HG03565 (cell line): ENCODE data around the gene TPTE.
"Not testable (repeated sequence)": the region's sequence is repeated elsewhere in the genome, so short reads cannot be mapped to it uniquely, and the experiment has no call there.

Source experiments
- ATAC-seq: cut with Tn5 transposase; IDR thresholded peaks from one replicate; pipeline ENCODE4 v1.9.1; 2021; ENCODE audit warnings: mild to moderate bottlenecking, moderate library complexity; ENCODE audit not compliant: unreplicated experiment

The TPTE gene

DNA sequence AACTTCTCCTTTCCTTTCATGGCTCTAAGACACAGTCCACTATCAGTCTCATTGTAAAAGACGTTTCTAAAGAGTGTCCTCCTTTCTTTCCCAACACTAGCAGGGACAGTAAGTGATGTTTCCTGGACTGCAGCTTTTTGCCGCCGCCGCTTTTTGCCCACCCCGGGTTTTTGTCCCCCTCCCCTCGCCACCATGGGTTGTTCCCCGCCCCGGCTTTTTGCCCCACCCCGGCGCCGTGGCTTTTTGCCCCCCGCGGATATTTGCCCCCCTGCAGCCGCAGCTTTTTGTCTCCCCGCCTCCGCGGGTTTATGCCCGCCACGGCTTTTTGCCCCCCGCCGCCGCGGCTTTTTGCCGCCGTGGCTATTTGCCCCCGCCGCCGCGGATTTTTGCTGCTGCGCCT lies 95.2 kb downstream of the TPTE start:
- ATAC-seq = no peak

DNA sequence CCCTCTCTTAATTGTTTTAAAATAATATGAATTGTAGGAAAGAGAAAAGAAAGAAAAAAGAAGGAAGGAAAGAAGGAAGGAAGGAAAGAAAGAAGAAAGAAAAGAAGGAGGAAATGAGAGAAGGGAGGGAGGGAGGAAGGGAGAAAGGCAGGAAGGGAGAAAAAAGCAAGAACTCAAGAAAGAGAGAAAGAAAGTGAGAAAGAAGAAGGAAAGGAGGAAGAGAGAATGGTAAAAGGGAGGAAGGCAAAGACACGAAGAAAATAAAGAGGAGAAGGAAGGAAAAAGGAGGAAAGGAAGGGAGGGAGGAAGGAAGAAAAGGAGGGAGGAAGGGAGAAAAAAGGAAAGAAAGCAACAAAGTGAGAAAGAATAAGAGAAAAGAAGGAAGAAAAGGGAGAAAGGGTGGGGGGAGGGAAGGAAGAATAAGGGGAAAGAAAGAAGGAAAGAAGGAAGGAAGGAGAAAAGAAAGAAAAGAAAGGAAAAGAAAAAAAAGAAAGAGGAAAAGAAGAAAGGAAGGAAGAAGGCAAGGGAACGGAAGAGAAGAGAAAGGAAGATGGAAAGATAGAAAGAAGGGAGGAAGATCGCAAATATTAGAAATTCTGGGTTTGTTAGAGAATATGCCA lies 95.9 kb downstream of the TPTE start:
- not testable (repeated sequence) for ATAC-seq

DNA sequence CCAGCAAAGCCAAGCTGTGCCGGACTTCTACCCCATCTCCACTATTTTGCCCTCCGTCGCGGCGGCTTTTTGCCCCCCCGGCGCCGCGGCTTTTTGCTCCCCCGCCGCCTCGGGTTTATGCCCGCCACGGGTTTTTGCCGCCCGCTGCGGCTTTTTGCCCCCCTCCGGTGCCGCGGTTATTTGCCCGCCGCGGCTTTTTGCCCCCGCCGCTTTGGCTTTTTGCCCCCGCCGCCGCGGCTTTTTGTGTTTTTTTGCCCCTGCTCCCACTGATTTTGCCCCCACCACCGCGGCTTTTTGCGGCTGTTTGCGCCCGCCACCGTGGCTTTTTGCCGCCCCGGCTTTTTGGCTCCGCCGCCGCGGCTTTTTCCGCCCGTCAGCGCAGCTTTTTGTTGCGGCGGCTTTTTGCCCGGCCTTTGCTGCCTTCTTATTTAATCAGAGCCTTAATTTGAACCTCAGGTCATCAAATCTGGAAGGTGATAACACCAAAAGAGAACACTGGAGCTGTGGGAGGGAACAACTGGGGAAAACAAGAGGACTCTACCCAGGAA lies 106.0 kb downstream of the TPTE start:
- ATAC-seq = no peak

DNA sequence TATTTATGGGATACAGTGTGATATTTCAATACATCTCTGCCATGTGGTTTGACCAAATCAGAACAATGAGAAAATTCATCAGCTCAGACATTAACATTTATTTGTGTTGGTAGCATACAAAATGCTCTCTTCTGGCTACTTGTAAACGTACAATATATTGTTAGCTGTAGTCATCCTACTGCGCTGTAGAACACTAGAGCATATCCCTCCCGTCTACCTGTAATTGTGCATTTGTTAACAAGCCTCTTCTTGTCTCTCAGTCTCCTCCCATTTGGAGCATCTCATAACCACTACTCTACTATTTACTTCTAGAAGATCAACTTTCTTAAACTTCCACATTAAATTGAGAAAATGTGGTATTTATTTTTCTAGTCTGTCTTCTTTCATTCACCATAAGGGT lies 107.9 kb downstream of the TPTE start:
- not testable (repeated sequence) for ATAC-seq

DNA sequence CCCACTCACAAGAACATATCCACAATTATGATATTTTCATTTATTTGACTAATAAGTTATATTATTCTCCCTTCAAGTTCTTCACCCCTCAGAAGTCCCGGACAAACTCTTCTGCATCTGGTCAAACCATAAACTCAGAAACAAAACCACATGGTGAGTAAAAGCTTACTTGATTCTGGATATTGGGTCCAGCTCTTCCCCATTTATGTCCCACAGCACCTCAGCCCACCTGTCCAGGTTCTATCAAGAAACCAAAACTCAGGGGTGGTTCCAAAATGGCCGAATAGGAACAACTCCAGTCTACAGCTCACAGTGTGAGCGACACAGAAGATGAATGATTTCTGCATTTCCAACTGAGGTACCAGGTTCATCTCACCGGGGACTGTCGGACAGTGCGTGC lies 109.4 kb downstream of the TPTE start:
- ATAC-seq = not testable (repeated sequence)

DNA sequence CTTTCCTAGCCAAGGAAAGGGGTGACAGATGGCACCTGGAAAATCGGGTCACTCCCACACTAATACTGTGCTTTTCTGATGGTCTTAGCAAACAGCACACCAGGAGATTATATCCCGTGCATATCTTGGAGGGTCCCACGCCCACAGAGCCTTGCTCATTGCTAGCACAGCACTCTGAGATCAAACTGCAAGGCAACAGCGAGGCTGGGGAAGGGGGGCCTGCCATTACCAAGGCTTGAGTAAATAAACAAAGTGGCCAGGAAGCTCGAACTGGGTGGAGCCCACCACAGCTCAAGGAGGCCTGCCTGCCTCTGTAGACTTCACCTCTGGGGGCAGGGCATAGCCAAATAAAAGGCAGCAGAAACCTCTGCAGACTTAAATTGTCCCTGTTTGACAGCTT lies 109.9 kb downstream of the TPTE start:
- not testable (repeated sequence) for ATAC-seq

DNA sequence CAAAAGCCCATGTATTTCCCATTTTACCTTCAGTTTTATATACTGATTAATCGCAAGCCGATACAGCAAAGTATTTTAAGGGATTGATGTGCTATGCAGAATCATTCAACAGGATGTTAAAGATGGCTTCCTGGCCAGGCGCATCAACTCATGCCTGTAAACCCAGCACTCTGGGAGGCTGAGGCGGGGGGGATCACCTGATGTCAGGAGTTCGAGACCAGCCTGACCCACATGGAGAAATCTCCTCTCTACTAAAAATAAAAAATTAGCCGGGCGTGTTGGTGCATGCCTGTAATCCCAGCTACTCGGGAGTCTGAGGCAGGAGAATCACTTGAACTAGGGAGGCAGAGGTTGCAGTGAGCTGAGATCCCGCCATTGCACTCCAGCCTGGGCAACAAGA lies 116.8 kb downstream of the TPTE start:
- ATAC-seq = not testable (repeated sequence)

DNA sequence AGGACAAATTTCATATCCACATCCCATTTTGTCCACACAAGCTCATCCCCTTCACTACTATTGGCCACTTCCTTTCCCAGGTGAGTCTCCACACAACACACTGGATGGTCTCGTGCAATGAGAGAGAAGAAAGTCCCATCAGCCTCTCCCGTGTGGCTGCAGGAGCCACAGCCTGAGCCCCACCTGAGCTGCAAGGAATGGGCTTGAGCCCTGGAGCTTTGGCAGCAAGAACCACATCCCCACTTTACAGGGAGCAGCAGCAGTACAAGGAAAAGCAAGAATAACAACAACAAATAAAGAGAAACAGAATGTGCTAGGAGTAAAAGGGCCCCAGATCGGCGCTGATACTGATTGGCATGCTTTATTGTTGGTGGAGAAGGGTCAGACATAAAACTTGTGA lies 117.7 kb downstream of the TPTE start:
- no peak for ATAC-seq

DNA sequence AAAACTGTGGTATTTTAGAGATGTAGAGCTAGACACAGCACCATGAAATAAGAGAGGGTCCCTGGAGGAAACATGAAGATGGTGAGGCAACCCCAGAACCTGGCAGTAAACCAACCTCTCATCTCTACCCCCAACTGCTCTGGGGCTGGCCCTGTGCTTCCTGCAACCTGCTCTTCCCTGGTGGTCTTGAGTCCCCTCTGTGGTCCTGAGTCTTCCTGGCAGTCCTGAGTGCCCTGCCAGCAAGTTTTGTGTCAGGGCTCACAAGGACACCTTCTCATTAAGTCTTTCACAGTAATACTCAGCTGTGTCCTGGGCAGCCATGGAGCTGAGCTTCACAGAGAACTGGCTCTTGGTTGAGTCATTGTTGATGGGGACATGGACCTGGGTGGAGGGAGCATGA lies 118.4 kb downstream of the TPTE start:
- not testable (repeated sequence) for ATAC-seq

DNA sequence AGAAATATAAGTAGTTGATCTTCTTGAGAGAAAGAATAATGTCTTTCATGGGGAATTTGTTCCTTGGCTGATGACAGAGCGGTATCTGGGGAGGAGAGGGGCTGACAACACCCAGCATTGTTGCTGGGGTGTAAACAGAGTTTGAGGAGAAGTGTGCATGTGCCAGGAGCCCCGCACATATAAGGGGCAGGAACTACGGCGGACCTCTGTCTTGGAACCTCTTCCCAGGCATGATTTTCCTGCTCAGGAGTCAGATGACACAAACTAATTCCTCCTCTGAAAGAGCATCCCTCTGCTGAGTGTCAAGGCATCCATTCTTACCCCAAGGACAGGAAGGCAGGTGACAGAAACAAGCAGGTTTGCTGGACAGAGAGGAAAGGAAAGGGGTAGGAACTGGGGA lies 119.1 kb downstream of the TPTE start:
- no peak for ATAC-seq

DNA sequence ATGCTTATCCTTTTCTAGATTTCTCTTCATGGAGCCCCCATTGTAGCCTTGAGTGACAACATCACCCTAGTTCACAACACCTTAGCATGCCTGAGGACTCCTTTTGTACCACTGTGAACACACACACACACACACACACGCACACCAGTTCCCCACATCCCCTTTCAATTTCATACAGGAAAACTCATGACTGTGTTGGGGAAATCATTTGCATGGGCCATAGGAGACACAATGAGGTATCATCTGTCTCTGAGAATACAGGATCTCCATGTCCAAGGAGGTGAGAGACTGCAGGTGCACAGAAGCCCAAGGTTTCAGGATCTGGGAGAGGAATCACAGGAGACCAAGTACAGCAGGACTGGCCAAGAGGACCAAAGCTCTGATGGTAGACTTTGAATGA lies 119.7 kb downstream of the TPTE start:
- no peak for ATAC-seq

DNA sequence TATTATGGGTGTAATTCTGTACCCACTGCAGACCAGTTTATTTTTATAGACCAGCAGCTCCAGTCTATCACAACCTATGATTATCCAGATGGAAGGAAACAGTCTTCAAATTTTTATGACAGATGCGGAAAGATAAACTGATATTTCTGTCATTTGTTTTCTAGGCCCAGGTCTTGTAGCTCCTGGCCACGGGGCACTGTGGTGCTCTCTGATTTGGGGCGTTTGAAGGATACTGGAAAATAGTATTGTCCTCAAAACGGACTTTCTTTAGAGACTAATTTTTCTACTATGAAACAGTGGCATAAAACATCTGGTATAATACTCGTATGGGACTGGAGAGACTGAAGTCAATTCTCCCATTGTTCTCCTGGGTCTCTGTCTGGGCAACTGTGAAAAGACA lies 124.3 kb downstream of the TPTE start:
- not testable (repeated sequence) for ATAC-seq

DNA sequence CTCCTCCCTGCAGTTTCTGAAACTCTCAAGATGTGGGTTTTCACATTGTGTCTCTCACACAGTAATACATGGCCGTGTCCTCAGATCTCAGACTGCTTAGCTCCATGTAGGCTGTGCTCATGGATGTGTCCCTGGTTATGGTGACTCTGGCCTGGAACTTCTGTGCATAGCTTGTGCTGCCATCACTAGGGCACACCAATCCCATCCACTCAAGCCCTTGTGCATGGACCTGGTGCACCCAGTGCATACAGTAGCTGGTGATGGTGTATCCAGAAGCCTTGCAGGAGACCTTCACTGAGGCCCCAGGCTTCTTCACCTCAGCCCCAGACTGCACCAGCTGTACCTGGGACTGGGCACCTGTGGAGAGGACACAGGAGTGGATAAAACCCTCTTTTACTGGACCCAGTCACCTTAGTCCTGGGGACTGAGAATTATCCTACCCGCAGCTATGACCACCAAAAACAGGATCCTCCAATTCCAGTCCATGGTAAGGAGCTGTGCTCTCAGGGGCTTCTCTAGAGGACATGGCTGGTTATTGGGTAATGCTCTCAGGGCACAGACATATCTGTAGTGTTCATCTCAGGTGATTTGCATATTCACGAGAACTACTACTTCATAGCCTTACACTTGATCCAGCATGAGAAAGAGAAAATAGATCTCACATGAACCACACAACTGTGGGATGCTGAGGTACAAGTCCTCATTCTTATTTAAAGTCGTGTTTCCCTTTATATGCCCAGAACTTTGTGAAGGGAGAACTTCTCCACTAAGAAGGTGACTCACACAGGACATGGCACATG lies 128.2 kb downstream of the TPTE start:
- ATAC-seq = not testable (repeated sequence)

DNA sequence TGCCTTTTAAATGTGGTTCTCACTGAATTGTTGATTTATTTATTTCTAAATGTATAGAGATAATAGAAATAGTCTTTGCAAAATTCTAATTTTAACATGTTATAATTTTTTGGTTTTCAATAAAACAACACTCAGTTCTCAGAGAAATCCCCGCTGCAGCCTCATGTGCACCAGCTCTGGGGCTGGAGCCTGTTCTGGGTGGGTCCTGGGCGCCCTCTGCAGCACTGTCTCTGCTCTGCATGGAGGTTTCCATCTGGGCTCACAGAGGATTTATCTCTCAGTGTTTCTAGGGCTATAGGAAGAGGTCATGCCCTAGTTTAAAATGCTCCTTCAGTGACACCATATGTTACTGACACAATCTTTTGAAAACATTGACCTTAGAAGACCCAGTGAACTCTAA lies 128.9 kb downstream of the TPTE start:
- not testable (repeated sequence) for ATAC-seq
